ENCODE data around the gene TRIM29.

The TRIM29 gene

DNA sequence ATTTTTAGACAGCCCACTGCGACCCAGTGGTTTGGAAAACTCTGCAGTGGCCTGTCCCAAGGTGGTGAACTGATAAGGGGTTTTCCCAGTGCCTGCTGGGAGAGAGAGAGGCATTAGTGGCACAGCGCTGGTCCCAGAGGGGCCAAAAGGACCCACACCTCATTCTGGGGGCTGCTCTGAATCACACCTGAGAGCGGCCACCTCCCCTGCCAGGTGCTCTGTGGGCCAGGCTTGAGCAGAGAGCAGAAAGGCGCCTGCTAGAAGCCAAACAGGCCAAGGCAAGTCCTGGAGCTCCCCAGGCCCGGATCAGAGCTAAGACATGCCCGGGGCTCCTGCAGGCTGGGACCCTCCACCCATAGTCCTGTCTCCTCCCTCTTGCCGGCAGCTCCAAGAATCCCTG, 20.9 kb downstream of the TRIM29 start:
- TF ChIP-seq CTCF (conservative IDR thresholded peaks at IDR 0.05): no peak
- H3K27ac ChIP-seq: no peak overlapping the region

DNA sequence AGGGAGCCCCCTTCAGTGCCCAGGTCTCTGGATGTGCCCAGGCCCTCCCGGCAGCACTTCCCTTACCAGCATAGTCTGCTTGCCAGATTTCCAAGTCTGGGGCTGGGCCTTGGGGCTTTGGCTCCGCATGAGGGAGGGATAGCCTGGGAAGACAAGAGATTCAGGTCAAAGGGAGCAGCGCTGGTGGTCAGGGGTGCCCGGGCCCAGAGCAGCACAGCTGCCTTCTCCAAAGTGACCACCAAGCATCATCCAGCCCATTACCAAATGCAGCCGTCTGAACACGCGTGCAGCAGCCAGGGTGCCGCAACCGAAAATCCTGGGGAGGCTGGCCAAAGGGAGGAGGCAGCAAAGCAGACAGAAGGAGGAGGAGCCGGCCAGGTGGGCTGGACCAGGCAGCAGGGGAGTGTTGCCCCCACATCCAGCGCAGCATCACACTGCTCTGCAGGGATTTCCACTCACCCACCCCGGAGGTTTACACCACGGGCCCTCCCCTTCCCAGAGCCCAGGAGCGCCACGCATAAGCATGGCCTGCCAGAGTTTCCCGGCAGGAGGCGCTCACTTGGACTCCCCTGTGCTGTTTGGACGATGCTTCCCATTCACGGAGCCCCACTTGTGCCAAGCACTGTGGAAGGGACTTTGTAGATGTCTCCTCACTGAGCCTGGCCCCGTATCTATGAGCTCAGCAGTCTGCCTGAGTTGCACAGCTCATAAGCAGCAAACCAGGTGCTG, 22.5 kb downstream of the TRIM29 start:
- TF ChIP-seq CTCF (conservative IDR thresholded peaks at IDR 0.05): no peak
- H3K27ac ChIP-seq: no peak overlapping the region

- no peak for TF ChIP-seq CTCF (conservative IDR thresholded peaks at IDR 0.05)
Observed at GRCh38 chr11:120112174-120112796, 25.6 kb downstream of the TRIM29 start.

GRCh38 chr11:120109531-120109930, 28.4 kb downstream of the TRIM29 start:
- H3K27ac ChIP-seq: no peak overlapping the region
- no peak for TF ChIP-seq CTCF (conservative IDR thresholded peaks at IDR 0.05)

More at GRCh38 chr11:120112174-120112796, 25.6 kb downstream of the TRIM29 start:
- H3K27ac ChIP-seq: no peak overlapping the region

DNA sequence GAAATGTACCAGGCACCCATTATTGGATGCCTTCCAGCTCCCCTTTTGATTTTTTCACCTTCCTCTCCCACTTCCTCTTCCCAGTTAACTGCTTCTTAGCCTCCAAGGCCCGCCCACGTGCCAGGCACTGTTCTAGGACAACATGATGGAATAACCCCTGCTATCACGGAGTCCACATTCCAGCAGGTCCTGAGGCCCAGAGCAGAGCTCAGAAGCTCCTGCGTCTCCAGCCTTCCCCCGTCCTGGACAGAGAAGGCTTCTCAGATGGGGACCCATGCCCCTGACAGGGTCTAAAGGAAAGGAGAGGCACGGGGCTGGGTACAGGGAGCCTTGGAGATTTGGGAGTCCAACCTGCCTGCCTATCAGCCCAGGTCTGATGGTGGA, 29.1 kb downstream of the TRIM29 start:
- TF ChIP-seq CTCF (conservative IDR thresholded peaks at IDR 0.05): no peak
- H3K27ac ChIP-seq: no peak overlapping the region

DNA sequence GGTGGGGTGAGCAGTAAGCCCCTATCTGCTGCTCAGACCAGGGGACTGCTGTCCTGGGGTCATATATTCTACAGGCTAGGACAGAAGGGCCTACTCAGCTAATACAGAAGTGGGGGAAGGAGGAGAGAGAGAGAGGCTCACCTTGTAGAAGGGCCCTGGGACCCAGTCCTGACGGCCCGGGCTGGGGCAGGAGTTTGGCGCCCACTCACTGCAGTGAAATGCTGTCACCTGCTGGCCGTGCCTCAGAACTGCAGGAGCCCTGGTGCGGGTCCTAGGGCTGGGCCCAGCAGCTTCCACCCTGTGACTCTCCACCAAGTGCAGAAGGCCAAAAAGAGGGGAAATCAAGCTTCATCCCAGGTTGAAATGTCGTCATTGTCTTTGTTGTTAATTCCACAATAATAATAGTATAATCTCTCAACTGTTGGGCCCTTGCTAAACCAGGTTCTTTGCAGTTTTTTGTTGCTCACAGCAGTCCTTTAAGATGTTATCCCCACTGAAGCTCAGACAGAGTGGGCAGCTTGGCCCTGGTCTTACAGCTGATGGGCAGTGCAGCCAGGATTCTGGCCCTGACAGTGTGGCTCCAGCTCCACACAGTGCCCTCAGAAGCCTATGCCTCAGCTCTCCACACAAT, 29.6 kb downstream of the TRIM29 start:
- TF ChIP-seq CTCF (conservative IDR thresholded peaks at IDR 0.05): peak; percentile 100
- no peak overlapping the region for H3K27ac ChIP-seq

DNA sequence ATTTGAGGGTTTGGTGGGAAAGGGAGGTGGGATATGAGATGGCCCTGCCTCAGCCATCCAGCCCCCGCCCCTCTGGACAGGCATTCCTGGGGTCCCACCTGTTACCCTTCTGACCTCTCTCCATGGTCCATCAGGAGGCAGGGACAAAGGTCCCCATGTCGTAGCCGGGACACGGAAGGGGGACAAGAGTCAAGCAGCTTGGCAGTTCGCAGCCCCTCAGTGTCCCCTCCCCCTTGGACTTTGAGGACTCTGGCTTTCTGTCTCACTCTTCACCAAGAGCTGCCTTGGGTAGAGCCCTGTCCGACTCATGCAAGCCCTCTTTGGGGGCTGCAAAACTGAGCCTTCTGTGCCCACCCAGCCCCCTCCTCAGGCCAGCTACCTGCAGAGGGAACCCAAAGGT, 30.2 kb downstream of the TRIM29 start:
- H3K27ac ChIP-seq: no peak overlapping the region
- TF ChIP-seq CTCF (conservative IDR thresholded peaks at IDR 0.05): no peak

Measured in VCaP (cell line).